Epithelial cell of prostate (primary cell): ENCODE data around the gene FIBP.

Source experiments
- DNase-seq: peaks from one replicate; pipeline ENCODE4 v3.0.0-alpha.2; 2011; ENCODE audit warnings: low read depth, low spot score
- H3K27ac ChIP-seq: fragments of 450-650 bp; 2 replicates; pipeline ENCODE4 v1.5.1; 2017; ENCODE audit warnings: mild to moderate bottlenecking

The FIBP gene

DNA sequence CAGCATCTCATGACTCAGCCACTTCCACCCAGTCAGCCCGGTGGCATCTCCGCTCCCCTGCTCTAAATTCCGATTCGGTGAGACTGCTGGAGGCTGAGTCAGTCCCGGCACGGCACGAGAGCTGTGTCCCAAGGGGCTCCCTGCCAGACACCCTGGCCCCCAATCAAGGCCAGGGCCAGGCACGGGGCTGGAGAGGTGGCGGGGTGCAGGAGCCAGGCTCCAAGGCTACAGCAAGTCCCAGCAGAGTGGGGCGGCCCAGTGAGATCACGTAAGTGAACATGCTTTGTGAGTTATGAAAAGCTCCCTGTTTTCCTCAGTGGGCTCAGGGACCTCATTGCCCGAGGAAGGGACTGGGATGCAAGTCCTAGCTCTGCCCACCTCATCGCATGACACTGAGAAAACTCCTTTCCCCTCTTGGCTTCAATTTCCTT, 27.6 kb upstream of the FIBP start:
- peak overlapping the region; percentile 99 for H3K27ac ChIP-seq
- peak; percentile 74 for DNase-seq

DNA sequence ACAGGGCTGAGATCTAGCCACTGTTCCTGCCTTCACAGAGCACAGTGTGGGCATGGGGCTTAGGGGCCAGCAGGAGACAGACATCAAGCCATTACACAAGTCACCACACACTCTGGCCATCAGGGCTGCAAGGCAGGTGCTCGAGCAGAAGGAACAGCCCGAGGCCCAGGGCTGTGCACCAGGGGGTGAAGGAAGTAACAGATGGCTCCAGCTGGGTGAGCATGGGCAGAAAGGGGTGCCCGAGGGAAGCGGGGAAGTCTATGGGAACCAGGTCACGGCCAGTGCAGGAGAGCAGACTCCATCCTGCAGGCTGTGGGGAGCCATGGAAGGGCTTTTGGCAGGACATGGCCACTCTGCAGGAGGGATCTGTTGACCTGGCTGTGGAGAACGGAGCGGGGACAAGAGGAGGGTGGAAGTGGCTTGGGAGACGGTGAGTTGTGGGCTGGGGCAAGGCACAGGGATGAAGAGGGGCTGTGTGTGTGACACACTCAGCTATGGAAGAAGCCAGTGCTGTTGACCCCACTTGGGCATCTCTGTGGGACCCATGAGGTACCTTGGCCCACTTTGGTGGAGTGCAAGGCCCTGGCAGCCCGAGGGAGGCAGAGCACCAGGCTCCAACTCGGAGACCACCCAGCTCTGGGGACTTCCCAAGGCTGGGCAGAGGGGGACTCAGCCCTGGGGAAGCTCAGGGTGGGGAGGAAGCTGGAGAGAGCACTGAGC, 27.0 kb upstream of the FIBP start:
- DNase-seq: no peak
- peak overlapping the region; percentile 99 for H3K27ac ChIP-seq

DNA sequence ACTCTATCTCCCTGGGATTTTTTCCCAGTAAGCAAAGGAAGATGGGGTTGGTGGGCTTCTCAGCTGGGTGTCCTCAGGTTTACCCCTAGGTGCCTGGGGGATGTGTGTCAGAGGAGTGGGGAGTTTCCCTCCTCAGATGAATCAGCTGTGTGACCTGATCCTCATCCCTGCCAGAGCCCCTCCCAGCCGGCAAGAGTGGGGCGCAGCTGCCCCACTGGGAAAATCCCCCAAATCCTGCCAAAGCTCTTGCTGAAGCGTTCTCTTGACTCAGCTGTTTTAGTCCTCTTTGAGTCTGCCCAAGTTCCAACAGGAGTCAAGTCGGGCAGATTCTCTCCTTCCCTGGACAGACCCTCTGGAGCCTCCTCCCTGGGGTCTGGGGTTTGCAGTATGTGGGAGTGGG, 24.6 kb upstream of the FIBP start:
- no peak for DNase-seq
- peak overlapping the region; percentile 99 for H3K27ac ChIP-seq

DNA sequence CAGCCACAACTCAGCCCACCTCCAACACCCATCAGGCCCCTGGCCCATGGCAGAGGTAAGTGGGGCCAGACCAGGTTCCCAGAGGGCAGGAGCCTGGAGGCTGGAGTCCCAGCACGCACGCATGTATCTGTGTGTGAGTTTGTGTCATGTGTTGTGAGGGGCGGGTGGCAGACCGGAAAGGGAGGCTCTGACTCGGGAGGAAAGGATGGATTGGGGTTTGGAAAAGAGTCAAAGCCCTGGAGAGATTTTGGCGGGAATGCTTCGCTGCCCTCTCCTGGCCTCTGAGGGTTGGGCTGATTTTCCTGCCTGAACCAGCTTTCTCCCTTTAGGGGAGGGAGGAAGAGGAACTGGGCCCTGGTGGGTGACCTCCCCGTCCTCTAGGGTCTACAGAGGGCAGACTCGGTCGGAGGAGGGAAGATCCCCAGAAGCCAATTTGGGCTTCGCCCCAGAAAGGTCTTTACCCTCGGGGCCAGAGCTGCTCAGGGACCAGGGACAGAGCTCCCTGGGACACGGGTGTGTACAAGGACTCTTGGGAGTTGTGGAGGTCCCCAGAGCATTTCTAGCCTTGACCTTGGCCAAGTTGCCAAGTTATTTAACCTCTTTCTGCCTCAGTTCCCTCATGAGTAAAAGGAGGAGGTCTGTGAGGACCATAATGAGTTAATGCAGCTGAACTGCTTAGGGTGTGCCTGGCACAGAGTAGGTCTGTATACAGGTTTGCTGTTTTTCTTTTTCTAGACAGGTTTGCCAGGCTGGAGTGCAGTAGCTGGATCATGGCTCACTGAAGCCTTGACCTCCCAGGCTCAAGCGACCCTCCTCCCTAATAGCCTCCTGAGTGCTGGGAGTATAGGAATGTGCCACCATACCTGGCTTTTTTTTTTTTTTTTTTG, 23.7 kb upstream of the FIBP start:
- peak overlapping the region; percentile 99 for H3K27ac ChIP-seq
- no peak for DNase-seq

DNA sequence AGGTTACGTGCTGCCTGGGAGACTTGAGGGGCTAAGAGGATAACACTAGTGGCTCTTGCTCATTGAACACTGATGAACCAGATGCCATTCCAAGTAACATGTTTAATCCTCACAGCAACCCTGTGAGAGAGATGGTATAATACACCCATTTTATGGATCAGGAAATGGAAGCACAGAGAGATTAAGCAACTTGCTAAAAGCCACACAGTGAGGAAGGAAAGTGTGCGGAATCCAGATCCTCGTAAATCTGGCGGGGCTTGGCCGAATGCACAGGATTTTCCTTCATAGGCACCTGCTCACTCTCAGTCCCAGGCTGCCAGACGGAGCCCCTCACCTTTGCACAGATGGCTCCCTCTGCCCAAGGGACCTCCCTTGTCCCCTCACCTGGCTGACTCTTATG, 19.6 kb upstream of the FIBP start:
- no peak for DNase-seq
- H3K27ac ChIP-seq: no peak overlapping the region

DNA sequence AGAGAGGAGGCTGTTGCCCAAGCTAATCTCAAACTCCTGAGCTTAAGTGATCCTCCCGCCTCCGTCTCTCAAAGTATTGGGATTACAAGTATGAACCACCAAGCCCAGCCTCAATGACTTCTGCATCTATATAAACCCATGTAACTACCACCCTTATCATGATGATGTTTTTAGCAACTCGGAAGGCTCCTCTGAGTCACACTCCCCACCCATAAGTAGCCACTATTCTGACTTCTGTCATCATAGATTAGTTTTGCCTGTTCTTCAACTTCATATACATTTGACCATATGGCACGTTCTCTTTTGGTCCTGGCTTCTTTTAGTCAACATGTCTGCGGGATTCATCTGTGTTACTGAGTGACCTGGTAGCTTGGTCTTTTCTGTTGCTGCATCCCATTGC, 18.3 kb upstream of the FIBP start:
- peak overlapping the region; percentile 48 for H3K27ac ChIP-seq
- no peak for DNase-seq

DNA sequence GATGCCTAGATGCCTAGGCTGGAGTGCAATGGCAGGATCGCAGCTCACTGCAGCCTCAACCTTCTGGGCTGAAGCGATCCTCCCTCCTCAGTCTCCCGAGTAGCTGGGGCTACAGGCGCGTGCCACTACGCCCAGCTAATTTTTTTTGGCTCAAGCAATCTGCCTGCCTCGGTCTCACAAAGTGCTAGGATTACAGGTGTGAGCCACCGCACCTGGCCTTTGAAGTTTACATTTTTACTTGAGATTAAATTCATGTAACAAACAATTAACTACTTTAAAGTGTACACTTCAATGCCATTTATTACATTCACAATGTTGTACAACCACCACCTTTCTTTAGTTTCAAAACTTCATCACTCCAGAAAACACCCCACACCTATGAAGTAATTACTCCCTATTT, 15.4 kb upstream of the FIBP start:
- H3K27ac ChIP-seq: peak overlapping the region; percentile 100
- no peak for DNase-seq

DNA sequence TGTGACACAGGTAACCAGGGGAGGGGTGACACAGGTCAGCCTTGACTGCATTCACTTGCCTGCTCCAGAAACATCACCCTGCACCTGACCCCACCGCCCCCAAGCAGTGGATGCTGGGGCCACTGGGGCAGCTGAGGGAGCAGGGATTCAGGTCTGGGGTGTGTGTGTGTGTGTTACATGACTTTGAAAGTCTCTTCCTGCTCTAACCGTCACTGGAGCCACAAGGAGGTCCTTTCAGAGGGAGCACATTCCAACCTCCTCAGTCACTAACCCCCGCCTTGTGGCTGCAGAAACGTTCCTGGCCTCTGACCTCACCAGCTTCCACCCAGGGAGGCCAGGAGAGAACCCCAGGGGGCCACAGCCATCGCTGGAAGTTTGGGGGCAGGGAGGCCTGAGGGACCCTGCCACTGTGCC, 14.8 kb upstream of the FIBP start:
- no peak for DNase-seq
- H3K27ac ChIP-seq: peak overlapping the region; percentile 100

DNA sequence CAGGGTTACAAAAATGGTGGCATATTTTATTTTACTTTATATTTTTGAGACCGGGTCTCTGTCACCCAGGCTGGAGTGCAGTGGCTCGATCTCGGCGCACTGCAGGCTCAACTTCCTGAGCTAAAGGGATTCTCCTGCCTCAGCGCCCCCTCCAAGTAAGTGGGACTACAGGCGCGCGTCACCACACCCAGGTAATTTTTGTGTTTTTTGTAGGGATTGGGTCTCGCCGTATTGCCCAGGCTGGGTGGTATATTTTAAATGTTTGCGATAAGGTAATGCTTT, 12.6 kb upstream of the FIBP start:
- DNase-seq: no peak

DNA sequence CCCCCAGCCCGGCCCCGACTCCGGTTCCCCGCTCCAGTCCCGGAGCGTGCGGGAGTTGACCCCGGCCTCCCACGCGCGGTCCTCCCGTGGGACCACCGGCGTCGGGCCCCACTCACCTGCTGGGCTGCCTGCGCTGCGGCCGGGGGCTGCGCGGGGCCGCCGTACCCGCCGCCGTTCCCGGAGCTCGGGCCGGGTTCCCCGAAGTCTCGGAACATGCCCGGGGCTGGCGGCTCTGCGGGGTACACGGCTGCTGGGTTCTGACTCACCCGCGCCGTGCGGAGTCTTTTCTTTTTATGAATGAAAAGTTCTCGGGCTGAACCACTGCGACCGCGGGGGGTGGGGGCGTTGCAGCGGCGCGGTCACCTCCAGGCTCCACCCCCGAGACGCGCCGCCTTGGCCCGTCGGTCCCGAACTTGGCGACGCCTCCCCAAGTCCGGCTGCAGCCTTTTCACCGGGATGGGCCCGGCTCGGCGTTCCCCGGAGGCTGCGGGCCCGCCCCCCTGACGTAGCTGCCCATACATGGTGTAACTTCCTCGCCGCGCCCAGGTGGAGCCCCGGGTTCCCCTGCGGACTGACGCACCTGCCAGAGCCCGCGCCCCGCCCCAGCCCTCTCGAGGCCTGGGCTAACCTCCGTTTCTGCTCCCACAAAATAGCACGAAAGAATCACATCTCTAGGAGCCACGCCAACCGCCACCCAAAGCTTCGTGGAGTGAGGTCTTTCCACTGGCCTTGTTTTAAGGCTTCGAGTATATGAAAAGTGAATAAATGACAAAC, 12.0 kb upstream of the FIBP start, which contains the start of gene FOSL1:
Gene FOSL1, minus strand, starts transcription at position 264 of the 774 bp plus-strand sequence. Its CDS starts 49 bp downstream, at position 215.
- DNase-seq: peak; percentile 96
- H3K27ac ChIP-seq: peak within 1 kb of the TSS; percentile 100

More for the DNA sequence above, 12.6 kb upstream of the FIBP start:
- peak overlapping the region; percentile 100 for H3K27ac ChIP-seq

DNA sequence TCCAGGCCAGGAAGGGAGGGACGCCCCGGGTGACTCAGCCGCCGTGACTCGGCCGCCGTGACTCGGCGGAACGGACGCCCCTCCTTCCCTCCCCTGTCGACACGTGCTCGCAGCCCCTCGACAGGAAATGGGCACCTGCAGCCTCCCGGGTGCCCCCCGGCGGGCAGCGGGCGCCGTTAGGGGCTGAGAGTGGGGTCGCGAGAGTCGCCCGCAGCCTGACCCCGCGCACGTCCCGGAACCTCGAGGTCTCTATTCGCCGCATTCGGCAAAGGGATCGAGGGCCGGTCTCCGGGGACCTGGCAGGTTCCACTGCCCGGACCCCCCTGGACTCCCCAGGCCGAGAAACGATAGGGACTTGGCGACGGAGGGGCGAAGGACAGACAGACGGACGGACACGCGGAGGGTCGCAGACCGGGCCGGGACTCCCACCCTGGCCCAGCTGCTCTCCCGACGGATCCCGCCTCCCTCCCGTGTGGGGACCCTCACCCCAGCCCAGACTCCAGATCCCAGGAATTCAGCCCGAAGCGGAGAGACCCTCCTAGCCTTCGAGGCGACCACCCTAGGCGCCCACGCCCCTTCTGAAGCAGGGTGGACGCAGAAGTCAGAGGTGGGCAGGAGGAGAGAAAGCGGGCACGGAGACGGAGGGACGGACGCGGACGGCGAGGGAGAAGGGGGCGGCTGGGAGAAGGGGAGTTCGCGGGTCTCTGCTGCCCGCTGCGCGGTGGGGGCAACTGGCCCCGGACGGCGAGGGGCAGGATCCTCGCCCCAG, 11.3 kb upstream of the FIBP start:
- DNase-seq: no peak
- peak overlapping the region; percentile 100 for H3K27ac ChIP-seq

DNA sequence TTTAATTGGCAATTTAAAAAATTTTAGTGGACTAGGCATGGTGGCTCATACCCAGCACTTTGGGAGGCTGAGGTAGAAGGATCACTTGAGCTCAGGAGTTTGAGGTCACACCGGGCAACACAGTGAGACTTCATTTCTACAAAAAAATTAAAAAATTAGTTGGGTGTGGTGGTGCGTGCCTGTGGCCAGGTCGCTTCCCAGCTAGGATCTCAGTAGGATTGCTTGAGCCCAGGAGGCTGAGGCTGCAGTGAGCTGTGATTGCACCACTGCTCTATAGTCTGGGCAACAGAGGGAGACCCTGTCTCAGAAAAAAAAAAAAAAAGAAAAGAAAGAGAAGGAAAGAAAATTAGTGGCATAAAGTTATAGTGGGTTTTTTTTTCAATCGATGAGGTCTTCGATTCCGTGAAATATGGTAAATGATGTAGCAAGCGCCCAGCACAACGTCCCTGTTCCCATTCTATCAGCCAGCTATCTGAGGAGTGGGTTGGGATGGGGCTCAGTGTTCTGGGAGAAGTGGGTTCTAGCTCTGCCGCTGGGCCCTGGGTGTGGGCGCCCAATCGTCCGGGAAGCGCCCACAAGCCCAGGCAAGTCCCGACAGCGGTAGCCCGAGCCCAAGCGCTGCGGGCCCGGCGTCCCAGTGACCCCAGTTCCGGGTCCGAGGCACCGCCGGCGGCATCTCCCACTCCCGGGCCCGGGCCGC, 10.5 kb upstream of the FIBP start:
- H3K27ac ChIP-seq: peak overlapping the region; percentile 100

DNA sequence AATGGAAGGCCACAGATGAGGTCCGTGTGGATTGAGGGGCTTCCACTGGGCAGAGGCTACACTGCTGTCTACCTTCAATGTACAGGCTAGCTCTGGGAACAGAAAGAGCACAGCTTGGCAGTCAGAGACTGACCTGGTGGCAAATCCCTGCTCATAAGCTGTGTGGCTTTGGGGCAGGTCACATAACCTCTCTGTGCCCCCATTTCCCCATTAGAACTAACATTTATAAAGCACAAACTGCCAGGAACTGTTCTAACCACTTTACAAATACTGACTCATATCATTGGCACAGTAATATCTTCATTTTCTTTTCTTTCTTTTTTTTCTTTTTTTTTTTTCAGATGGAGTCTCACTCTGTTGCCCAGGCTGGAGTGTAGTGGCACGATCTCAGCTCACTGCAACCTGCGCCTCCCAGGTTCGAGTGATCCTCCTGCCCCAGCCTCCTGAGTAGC, 8.8 kb upstream of the FIBP start:
- DNase-seq: no peak

More for the DNA sequence above, 10.5 kb upstream of the FIBP start:
- DNase-seq: no peak

DNA sequence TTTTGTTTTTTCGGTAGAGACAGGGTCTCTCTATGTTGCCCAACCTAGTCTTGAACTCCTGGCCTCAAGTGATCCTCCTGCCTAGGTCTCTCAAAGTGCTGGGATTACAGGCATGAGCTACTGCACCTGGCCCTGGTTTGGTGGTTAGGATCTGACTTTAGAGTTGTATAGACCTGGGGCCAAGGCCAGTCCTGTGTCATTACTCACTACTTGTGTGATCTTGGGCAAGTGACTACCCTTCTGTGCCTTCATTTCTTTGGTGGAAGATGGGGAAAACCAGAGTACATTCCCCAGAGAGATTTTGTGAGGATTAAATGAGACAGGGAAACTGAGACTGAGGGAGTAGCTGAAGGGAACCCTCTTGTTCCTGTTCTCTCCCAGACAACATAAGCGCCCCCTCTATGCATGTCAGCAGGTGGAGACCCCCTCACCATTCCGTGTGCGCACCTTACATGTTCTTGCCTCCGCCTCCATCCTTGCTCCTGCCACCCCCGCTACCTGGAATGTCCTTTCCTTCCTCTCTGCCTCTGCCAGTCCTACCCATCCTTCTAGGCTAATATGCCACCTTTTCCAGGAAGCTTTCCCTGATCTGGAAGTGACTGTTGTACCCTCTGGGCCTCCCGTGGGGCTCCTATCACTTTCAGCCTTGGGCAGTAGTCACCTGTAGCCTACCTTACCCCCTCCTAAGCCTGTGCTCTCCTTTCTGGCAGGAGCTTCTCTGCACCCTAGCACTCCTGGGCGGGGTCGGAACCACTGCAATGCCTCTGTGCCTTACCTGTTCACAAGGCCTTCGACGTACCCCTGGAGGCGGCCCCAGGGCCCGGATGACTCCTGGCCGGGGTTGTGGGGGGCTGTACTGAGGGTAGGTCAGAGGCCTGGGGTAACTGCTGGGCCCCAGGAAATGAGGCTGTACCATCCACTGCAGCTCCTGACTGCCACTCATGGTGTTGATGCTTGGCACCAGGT, 8.0 kb upstream of the FIBP start:
- H3K27ac ChIP-seq: peak overlapping the region; percentile 100
- no peak for DNase-seq

More for the DNA sequence above, 8.8 kb upstream of the FIBP start:
- peak overlapping the region; percentile 100 for H3K27ac ChIP-seq

DNA sequence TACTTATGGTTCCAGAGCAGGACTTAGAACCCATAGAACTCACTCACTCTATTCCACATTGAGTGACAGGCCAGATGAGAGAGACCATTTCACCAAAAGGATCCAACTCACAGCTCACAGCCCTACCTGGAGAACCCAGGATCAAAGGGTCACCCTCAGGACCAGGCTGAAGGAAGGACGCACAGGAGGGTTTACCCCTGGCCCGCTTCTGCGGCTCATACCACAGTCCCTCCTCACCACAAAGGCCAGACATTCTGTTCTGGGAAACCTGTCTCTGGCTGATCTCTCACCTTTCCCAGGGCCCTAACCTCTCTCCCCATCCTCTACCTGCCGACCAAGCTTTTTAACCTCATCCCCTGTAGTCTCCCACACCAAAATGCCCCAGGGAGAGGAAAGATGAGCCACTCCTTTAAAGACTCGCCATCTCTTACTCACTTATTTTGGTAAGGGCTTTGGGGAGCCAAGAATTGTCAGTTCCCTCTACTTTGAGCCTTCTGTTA, 7.3 kb upstream of the FIBP start:
- peak overlapping the region; percentile 100 for H3K27ac ChIP-seq
- no peak for DNase-seq

DNA sequence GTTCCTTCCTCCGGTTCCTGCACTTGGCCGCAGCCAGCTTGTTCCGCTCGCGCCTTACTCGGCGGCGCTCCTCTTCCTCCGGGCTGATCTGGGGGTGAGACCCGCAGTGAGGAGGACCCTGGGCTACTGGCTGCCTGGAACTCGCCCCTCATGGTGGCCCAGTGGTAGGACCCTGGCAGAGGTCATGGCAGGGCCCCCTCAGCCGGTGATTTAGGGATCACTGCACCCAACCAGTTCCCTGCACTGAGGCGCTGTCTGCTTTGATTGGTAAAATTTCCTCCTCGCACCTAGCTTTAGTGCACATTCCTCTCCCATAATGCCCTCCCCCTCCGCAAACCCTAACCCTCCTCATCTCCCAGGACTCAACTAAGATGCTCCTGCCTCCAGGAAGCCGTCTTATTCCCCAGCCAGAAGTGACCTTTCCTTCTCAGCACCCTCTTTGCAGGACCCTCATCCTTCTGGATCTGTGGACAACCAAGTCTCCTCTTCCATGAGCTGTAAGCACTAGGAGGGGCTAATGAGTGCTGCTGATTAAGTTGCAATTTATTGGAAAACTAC, 5.8 kb upstream of the FIBP start:
- DNase-seq: no peak
- H3K27ac ChIP-seq: peak overlapping the region; percentile 100

DNA sequence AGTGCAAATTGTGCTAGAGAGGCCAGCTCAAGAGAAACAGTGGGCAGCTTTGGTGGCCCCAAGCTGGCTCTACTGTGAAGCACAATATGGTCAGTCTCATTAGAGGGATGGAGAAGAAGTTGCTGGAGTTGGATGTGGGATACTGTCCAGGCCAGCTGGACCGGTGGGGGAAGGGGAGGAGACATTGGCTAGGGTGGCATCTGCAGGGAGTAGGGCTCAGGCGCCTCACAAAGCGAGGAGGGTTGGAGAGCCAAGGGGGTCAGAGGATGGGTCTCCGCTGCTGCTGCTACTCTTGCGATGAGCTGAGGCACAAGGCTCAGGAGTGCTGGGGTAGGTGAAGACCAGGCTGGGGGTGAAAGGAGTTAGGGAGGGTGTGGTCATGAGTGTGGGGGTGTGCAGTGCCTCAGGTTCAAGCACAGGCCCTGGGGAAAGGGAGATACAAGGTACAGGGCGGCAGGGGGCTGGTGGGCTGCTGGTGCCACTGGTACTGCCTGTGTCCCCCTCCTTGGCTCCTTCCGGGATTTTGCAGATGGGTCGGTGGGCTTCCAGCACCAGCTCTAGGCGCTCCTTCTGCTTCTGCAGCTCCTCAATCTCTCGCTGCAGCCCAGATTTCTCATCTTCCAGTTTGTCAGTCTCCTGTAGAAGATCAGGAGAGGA, 4.5 kb upstream of the FIBP start:
- peak overlapping the region; percentile 100 for H3K27ac ChIP-seq
- no peak for DNase-seq
